ENCODE data around the gene NIT1. TPM values are rescaled to one million over a fixed set of nuclear protein-coding genes. Genes with fewer than 3 reads are reported as not detected.
"Not testable (repeated sequence)": the region's sequence is repeated elsewhere in the genome, so short reads cannot be mapped to it uniquely, and the experiment has no call there.

NIT1 gene
- total and polyA plus RNA-seq, 8 donors: 17.9 to 48.4 (median 20.1) TPM

DNA sequence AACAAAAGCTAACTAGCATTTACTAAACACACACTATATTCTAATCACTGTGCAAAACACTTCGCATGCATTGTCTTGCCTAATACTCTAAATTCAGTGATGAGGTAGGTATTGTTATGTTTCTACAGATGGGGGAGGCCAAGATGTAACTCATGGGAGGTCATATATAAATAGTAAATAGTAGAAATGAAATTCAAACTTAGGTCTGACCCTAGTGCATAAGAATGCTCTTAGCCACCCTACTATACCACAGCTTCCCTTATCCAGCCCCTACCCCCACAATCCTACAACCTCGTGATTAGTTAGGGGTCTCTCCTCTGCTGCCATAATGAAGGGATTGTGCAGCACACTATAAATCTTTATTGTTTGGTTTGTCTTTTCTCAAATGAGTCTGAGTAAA lies 3.3 kb upstream of the NIT1 start:
- TF ChIP-seq, protein P1, sequence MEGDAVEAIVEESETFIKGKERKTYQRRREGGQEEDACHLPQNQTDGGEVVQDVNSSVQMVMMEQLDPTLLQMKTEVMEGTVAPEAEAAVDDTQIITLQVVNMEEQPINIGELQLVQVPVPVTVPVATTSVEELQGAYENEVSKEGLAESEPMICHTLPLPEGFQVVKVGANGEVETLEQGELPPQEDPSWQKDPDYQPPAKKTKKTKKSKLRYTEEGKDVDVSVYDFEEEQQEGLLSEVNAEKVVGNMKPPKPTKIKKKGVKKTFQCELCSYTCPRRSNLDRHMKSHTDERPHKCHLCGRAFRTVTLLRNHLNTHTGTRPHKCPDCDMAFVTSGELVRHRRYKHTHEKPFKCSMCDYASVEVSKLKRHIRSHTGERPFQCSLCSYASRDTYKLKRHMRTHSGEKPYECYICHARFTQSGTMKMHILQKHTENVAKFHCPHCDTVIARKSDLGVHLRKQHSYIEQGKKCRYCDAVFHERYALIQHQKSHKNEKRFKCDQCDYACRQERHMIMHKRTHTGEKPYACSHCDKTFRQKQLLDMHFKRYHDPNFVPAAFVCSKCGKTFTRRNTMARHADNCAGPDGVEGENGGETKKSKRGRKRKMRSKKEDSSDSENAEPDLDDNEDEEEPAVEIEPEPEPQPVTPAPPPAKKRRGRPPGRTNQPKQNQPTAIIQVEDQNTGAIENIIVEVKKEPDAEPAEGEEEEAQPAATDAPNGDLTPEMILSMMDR (IDR thresholded peaks at IDR 0.05): no peak
- Histone ChIP-seq H3K4me1 (peaks cover 28 to 36% (median 30%) of the 10 kb centered on the region in 3 donors), H3K27ac (no peak overlapping the region), H3K36me3 (no peaks in the 10 kb centered on the region), H3K9me3 (no peaks in the 10 kb centered on the region), H3K27me3 (no peaks in the 10 kb centered on the region), H3K4me3 (no peak overlapping the region)
- intact Hi-C loops (cut with DNase I): no loop called here
- ATAC-seq (no peak), DNase-seq (no peak), FAIRE-seq (no peak)
- whole genome bisulfite sequencing, 2 donors: 71 to 83% methylated on average over 2 of the region's 2 CpGs

DNA sequence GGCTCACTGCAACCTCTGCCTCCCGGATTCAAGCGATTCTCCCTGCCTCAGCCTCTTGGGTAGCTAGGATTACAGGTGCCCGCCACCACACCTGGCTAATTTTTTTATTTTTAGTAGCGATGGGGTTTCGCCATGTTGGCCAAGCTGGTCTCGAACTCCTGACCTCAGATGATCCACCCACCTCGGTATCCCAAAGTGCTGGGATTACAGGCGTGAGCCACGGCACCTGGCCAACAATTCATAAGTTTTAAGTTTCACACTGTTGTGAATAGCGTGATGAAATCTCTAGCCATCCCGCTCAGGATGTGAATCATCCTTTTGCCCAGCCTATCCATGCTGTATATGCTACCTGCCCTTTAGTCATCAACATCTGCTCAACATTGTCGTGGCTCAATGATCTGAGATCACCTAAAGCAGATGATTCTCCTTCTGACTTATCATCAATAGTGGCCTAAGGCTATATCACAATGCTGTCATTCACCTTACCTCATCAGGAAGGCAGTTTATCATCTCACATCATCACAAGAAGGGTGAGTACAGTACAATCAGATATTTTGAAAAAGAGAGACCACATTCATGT lies 2.7 kb upstream of the NIT1 start:
- no peaks in the 10 kb centered on the region for H3K27me3 ChIP-seq
- TF ChIP-seq, protein P1 (IDR thresholded peaks at IDR 0.05): no peak
- ATAC-seq: no peak
- DNase-seq: no peak
- no peak for FAIRE-seq
- no peak overlapping the region for H3K27ac ChIP-seq
- intact Hi-C loops (cut with DNase I): no loop called here
- H3K36me3 ChIP-seq: no peaks in the 10 kb centered on the region
- no peak overlapping the region for H3K4me3 ChIP-seq
- H3K9me3 ChIP-seq: no peaks in the 10 kb centered on the region
- WGBS, 2 donors: 88 to 90% methylated on average over 12 of the region's 12 CpGs
- peaks cover 34 to 42% (median 36%) of the 10 kb centered on the region in 3 donors for H3K4me1 ChIP-seq

DNA sequence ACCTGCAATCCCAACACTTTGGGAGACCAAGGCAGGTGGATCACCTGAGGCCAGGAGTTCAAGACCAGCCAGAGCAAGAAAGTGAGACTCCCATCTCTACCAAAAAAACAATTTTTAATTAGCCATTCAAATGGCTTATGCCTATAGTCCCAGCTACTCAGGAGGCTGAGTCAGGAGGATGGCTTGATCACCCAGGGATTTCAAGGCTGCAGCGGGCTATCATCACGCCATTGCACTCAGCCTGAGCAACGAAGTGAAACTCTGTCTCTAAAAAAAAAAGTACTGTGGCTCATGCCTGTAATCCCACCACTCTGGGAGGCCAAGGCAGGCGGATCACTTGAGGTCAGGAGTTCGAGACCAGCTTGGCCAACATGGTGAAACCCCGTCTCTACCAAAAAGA lies 1.9 kb upstream of the NIT1 start:
- intact Hi-C loops (cut with DNase I); H3K4me3 ChIP-seq: not testable (repeated sequence)
- 84 to 87% methylated on average over 6 of the region's 6 CpGs for WGBS, 2 donors

DNA sequence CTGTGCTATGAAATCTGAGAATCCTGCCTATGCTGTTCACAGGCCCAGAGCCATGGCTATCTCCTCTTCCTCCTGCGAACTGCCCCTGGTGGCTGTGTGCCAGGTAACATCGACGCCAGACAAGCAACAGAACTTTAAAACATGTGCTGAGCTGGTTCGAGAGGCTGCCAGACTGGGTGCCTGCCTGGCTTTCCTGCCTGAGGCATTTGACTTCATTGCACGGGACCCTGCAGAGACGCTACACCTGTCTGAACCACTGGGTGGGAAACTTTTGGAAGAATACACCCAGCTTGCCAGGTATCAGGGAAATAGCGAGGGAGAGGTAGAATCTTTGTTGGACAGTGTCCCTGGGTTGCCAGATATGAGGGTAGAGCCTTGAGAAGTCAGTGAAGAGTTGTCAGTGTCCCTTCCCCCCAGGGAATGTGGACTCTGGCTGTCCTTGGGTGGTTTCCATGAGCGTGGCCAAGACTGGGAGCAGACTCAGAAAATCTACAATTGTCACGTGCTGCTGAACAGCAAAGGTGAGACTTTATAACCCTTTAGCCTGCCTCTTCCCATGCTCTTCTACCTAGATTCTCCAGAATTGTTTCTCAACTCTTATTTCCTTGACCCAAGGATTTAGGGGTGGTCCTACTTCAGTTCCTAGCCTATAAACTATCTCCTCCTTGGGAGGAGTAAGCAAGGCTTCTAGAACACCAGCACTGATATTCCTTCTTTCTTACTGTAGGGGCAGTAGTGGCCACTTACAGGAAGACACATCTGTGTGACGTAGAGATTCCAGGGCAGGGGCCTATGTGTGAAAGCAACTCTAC lies 1.4 kb downstream of the NIT1 start:
- DNase-seq (peak; percentile 61 to 82 (median 76)), FAIRE-seq (no peak), ATAC-seq (peak; percentile 60 to 72 (median 70))
- Histone ChIP-seq H3K27me3 (no peaks in the 10 kb centered on the region), H3K27ac (peak overlapping the region; percentile 77 to 95 (median 86)), H3K4me3 (peak overlapping the region in 3 of 4 donors; percentile 60 to 97 (median 96)), H3K4me1 (peaks cover 30 to 33% (median 31%) of the 10 kb centered on the region in 3 donors), H3K36me3 (peaks cover 0 to 33% (median 21%) of the 10 kb centered on the region in 3 donors), H3K9me3 (no peaks in the 10 kb centered on the region)
- TF ChIP-seq, protein P1 (IDR thresholded peaks at IDR 0.05): peak in 2 of 4 donors; percentile 12 to 13
- intact Hi-C loops (cut with DNase I): no loop called here
- 15% methylated on average over 10 of the region's 10 CpGs for WGBS, 2 donors

More for the DNA sequence above, 1.9 kb upstream of the NIT1 start:
- peaks cover 38 to 43% (median 42%) of the 10 kb centered on the region in 3 donors for H3K4me1 ChIP-seq
- ATAC-seq, H3K27ac ChIP-seq, H3K27me3 ChIP-seq, H3K36me3 ChIP-seq, DNase-seq, H3K9me3 ChIP-seq, FAIRE-seq: not testable (repeated sequence)

DNA sequence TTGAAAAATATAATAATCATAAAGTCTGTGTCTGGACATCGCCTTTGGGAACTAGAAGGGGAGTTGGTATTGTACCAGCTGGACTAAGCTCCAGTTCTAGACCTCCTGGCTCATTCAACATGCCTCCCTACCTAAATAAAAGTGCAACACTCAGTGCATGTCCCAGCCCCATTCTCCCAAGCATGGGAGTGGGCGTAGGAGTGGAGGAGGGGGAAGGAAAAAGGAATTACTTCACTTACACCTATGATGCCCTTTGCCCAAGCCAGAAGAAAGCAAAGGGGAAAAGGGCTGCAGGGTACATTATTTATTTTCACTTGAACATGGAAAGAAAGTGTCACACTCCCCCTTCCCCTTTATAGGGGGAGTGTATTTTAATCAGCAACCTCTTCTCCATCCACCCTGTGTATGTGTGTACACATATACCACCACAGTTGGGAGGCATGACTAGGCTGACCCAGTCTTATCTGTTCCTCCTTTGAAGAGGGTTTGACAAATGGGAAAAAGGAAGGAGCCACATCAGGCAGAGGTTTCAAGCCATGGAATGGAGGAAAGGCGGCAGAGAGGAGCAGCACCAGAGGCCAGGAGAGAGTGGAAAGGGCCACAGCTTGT lies 3.2 kb downstream of the NIT1 start:
- no peak overlapping the region for H3K4me3 ChIP-seq
- DNase-seq (no peak), FAIRE-seq (no peak), ATAC-seq (no peak)
- H3K9me3 ChIP-seq: no peaks in the 10 kb centered on the region
- peaks cover 0 to 44% (median 21%) of the 10 kb centered on the region in 3 donors for H3K36me3 ChIP-seq
- H3K27me3 ChIP-seq: no peaks in the 10 kb centered on the region
- WGBS, 2 donors: 87 to 98% methylated on average over 3 of the region's 3 CpGs
- peaks cover 21 to 30% (median 24%) of the 10 kb centered on the region in 3 donors for H3K4me1 ChIP-seq
- TF ChIP-seq, protein P1 (IDR thresholded peaks at IDR 0.05): no peak
- peak overlapping the region in 2 of 4 donors; percentile 19 to 82 for H3K27ac ChIP-seq
- intact Hi-C loops (cut with DNase I): no loop called here
